K562 (cell line): ENCODE results near the gene RABGAP1. TPM values are rescaled to one million over a fixed set of nuclear protein-coding genes. Genes with fewer than 3 reads are reported as not detected.

Source experiments
- ASH1L ChIP-seq: fragments of 450-650 bp; IDR thresholded peaks from 2 replicates; pipeline ENCODE4 v1.6.1; 2018; ENCODE audit warnings: borderline replicate concordance, mild to moderate bottlenecking, low read depth; ENCODE audit not compliant: partially characterized antibody
- ATF1 ChIP-seq, 2 experiments: fragments of 450-650 bp in 1 of 2; IDR thresholded peaks; 2 replicates each; pipeline ENCODE4 v1.6.1; 2016; ENCODE audit warnings: missing compliant biosample characterization in 1 of 2, missing genetic modification characterization in 1 of 2
- DIDO1 ChIP-seq: fragments of 450-650 bp; IDR thresholded peaks from 2 replicates; pipeline ENCODE4 v1.6.1; 2016; ENCODE audit warnings: low read depth, missing biosample characterization, missing genetic modification characterization
- E2F6 ChIP-seq, 2 experiments: IDR thresholded peaks; 2 replicates each; pipeline ENCODE4 v1.6.1; 2011; ENCODE audit warnings: borderline replicate concordance in 1 of 2, control low read depth in 1 of 2, low read depth in 1 of 2, low read length in 1 of 2, mild to moderate bottlenecking in 1 of 2, mixed read lengths in 1 of 2, moderate library complexity in 1 of 2; ENCODE audit not compliant: insufficient read depth in 1 of 2, insufficient read length in 1 of 2, poor library complexity in 1 of 2, severe bottlenecking in 1 of 2; ENCODE audit errors: extremely low read depth in 1 of 2
- EHMT2 ChIP-seq: fragments of 450-650 bp; IDR thresholded peaks from 2 replicates; pipeline ENCODE4 v1.6.1; 2018; ENCODE audit warnings: antibody characterized with exemption
- ELF1 ChIP-seq: fragments of 200-800 bp; sonication (Bioruptor generic); IDR thresholded peaks from 2 replicates; pipeline ENCODE4 v1.6.1; 2016; ENCODE audit warnings: missing genetic modification characterization, missing compliant biosample characterization
- ETS1 ChIP-seq: conservative IDR thresholded peaks from 2 replicates; pipeline ENCODE4 v1.6.1; 2011; ENCODE audit warnings: low read depth, mild to moderate bottlenecking, low read length; ENCODE audit not compliant: control insufficient read depth
- MCM3 ChIP-seq: fragments of 450-650 bp; IDR thresholded peaks from 2 replicates; pipeline ENCODE4 v1.6.1; 2016
- MEF2D ChIP-seq: conservative IDR thresholded peaks from 2 replicates; pipeline ENCODE4 v1.6.1; 2016; ENCODE audit warnings: low read depth, missing genetic modification characterization, missing compliant biosample characterization
- MITF ChIP-seq: IDR thresholded peaks from 2 replicates; pipeline ENCODE4 v1.6.1; 2014; ENCODE audit warnings: antibody characterized with exemption
- MNT ChIP-seq, 2 experiments: fragments of 450-650 bp; conservative IDR thresholded peaks; 2 replicates each; pipeline ENCODE4 v1.6.1; 2017; ENCODE audit warnings: mild to moderate bottlenecking in 2 of 2, moderate library complexity in 2 of 2
- PRDM10 ChIP-seq: fragments of 450-650 bp; IDR thresholded peaks from 2 replicates; pipeline ENCODE4 v1.6.1; 2018; ENCODE audit not compliant: partially characterized antibody
- SAFB2 ChIP-seq: fragments of 200-400 bp; formaldehyde crosslinking; IDR thresholded peaks from 2 replicates; pipeline ENCODE4 v1.6.1; 2018; ENCODE audit warnings: borderline replicate concordance, low read length, low read depth, moderate library complexity; ENCODE audit not compliant: severe bottlenecking
- TOE1 ChIP-seq, 2 experiments: fragments of 450-650 bp in 1 of 2; sonication (generic) in 1 of 2; formaldehyde crosslinking in 1 of 2; IDR thresholded peaks; 2 replicates each; pipeline versions ENCODE4 v1.7.1 to v1.8.0; 2016 to 2022; ENCODE audit warnings: borderline replicate concordance in 2 of 2, mild to moderate bottlenecking in 2 of 2, antibody characterized with exemption in 1 of 2, inconsistent platforms in 1 of 2, low read depth in 1 of 2, missing genetic modification reagents in 1 of 2, moderate library complexity in 1 of 2
- ZNF444 ChIP-seq: fragments of 250-450 bp; sonication (Bioruptor Pico); IDR thresholded peaks from 2 replicates; pipeline ENCODE4 v1.4.0; 2020; ENCODE audit warnings: mild to moderate bottlenecking, moderate library complexity
- polyA plus RNA-seq, 8 experiments: library from polyadenylated mRNA; depleted of rRNA in 4 of 8; stranded (reverse) in 5 of 8; unstranded in 3 of 8; fragments of >200 nt; fragmentation: Nextera tagmentation in 2 of 8; fragmentation: Illumina TruSeq in 1 of 8; extraction: Ambion mirVana in 2 of 8; extraction: Trizol in 1 of 8; gene quantifications; 2 replicates each; pipeline versions ENCODE4 v1.2.1 to v1.2.3, GENCODE V29; 2011 to 2014; ENCODE audit warnings: inconsistent platforms in 1 of 8, missing spikeins in 1 of 8
- total RNA-seq, 7 experiments: library from RNA; depleted of rRNA in 6 of 7; stranded (reverse); fragments of >200 nt in 6 of 7; fragmentation: Illumina TruSeq in 2 of 7; extraction: Trizol in 2 of 7; gene quantifications; 2 replicates each; pipeline versions ENCODE4 v1.2.1 to v1.2.3, GENCODE V29; 2011 to 2021; ENCODE audit warnings: low replicate concordance in 1 of 7

Gene RABGAP1
- total and polyA plus RNA-seq, 9 of the 15 experiments (the other 6 are each of a cell fraction or from before 2014, with no cell fraction given), result 1.5 to 22.7 (median 13.1) TPM

GRCh38 chr9:122904823-122905710 is 35.8 kb upstream of the RABGAP1 start, which contains the start of gene RC3H2 (continued):
- peak; percentile 33 to 71 for TF ChIP-seq E2F6 (IDR thresholded peaks at IDR 0.05; ENCODE audit: borderline replicate concordance in 1 of 2, extremely low read depth in 1 of 2, insufficient read depth in 1 of 2, insufficient read length in 1 of 2, low read depth in 1 of 2, low read length in 1 of 2, poor library complexity in 1 of 2, severe bottlenecking in 1 of 2)
- 0 out of 2 replicates have a peak, but pooled peaks have one; percentile 33 for TF ChIP-seq ETS1
- TF ChIP-seq TOE1 (IDR thresholded peaks at IDR 0.05; ENCODE audit: borderline replicate concordance), result peak; percentile 100
- TF ChIP-seq TOE1 (CRISPR knock-in tag; IDR thresholded peaks at IDR 0.05; ENCODE audit: borderline replicate concordance, low read depth), result no peak
- TF ChIP-seq PRDM10, result peak; percentile 36
- peak; percentile 71; the same call in 1 of the 2 replicates for TF ChIP-seq ELF1 (tag)
- TF ChIP-seq MEF2D, result 0 out of 2 replicates have a peak, but pooled peaks have one; percentile 13
- no peak for TF ChIP-seq EHMT2
- TF ChIP-seq ATF1 (CRISPR knock-in tag; IDR thresholded peaks at IDR 0.05), result no peak
- TF ChIP-seq ATF1 (tag; IDR thresholded peaks at IDR 0.05), result peak; percentile 77
- TF ChIP-seq ZNF444 (CRISPR knock-in tag), result no peak
- peak; percentile 92 for TF ChIP-seq ASH1L
- TF ChIP-seq MCM3, result no peak
- peak in 1 of 2 experiments; percentile 53; a peak in 2 of 4 replicates for TF ChIP-seq MNT (conservative IDR thresholded peaks at IDR 0.05)
- TF ChIP-seq MITF, result peak; percentile 76; the same call in 1 of the 2 replicates
- no peak for TF ChIP-seq SAFB2
- peak; percentile 63; the same call in 1 of the 2 replicates for TF ChIP-seq DIDO1 (tag)
